HUES64 (cell line): ENCODE results near the gene CTNNA3.

ENCODE experiments used
- H3K27ac ChIP-seq: 2 replicates; pipeline ENCODE4 v1.7.0; 2013; ENCODE audit warnings: low read depth, low read length, inconsistent platforms
- H3K27me3 ChIP-seq: 2 replicates; pipeline ENCODE4 v1.6.1; 2013; ENCODE audit warnings: mild to moderate bottlenecking, low read length; ENCODE audit not compliant: insufficient read depth
- H3K36me3 ChIP-seq: 2 replicates; pipeline ENCODE4 v1.6.1; 2013; ENCODE audit warnings: mild to moderate bottlenecking, low read length; ENCODE audit not compliant: insufficient read depth
- H3K4me1 ChIP-seq: 2 replicates; pipeline ENCODE4 v1.6.1; 2013; ENCODE audit warnings: mild to moderate bottlenecking, low read length, moderate library complexity; ENCODE audit not compliant: insufficient read depth
- H3K4me3 ChIP-seq: 2 replicates; pipeline ENCODE4 v1.5.1; 2013; ENCODE audit warnings: mild to moderate bottlenecking, low read length, moderate library complexity
- H3K9ac ChIP-seq: 2 replicates; pipeline ENCODE4 v1.6.1; 2013; ENCODE audit warnings: mild to moderate bottlenecking, low read depth, low read length
- H3K9me3 ChIP-seq: 2 replicates; pipeline ENCODE4 v1.6.1; 2013; ENCODE audit warnings: low read depth, low read length; ENCODE audit not compliant: insufficient read depth
- WGBS: fragments of 150-250, 120-280 bp; methylation state at CpG from one replicate; pipeline ENCODE4 v1.1.7; 2013; ENCODE audit warnings: missing lambda C conversion rate; 5-methylcytosine and 5-hydroxymethylcytosine counted together

Gene CTNNA3

GRCh38 chr10:67011480-67011879, 684.5 kb downstream of the CTNNA3 start:
- Histone ChIP-seq H3K4me1 (no peaks in the 10 kb centered on the region), H3K36me3 (no peaks in the 10 kb centered on the region), H3K27ac (no peak overlapping the region), H3K4me3 (no peak overlapping the region), H3K9ac (no peak overlapping the region), H3K27me3 (no peaks in the 10 kb centered on the region), H3K9me3 (no peaks in the 10 kb centered on the region)
- WGBS: no CpG with 5 or more reads among the region's 1 CpG

- Histone ChIP-seq H3K27ac (no peak overlapping the region), H3K4me3 (no peak overlapping the region), H3K4me1 (no peaks in the 10 kb centered on the region), H3K9me3 (no peaks in the 10 kb centered on the region), H3K27me3 (no peaks in the 10 kb centered on the region), H3K9ac (no peak overlapping the region), H3K36me3 (no peaks in the 10 kb centered on the region)
- WGBS: 89% methylated on average over 1 of the region's 1 CpG
These were observed 690.0 kb downstream of the CTNNA3 start for GRCh38 chr10:67005981-67006380.

- H3K27ac ChIP-seq: no peak overlapping the region
- no CpG with 5 or more reads among the region's 2 CpGs for WGBS
- no peak overlapping the region for H3K4me3 ChIP-seq
- no peak overlapping the region for H3K9ac ChIP-seq
- H3K36me3 ChIP-seq: no peaks in the 10 kb centered on the region
- no peaks in the 10 kb centered on the region for H3K27me3 ChIP-seq
- no peaks in the 10 kb centered on the region for H3K9me3 ChIP-seq
- H3K4me1 ChIP-seq: no peaks in the 10 kb centered on the region
These were observed 691.3 kb downstream of the CTNNA3 start for GRCh38 chr10:67004690-67005089.

GRCh38 chr10:66999762-67000545, 696.0 kb downstream of the CTNNA3 start:
- WGBS: 100% methylated on average over 3 of the region's 3 CpGs
- Histone ChIP-seq H3K9ac (no peak overlapping the region), H3K27ac (no peak overlapping the region)

GRCh38 chr10:66996996-66997395, 699.0 kb downstream of the CTNNA3 start:
- no peaks in the 10 kb centered on the region for H3K36me3 ChIP-seq
- WGBS: 92% methylated on average over 1 of the region's 1 CpG
- no peak overlapping the region for H3K9ac ChIP-seq
- no peak overlapping the region for H3K4me3 ChIP-seq
- no peaks in the 10 kb centered on the region for H3K9me3 ChIP-seq
- H3K27ac ChIP-seq: no peak overlapping the region
- no peaks in the 10 kb centered on the region for H3K27me3 ChIP-seq
- no peaks in the 10 kb centered on the region for H3K4me1 ChIP-seq

More at GRCh38 chr10:66999762-67000545, 696.0 kb downstream of the CTNNA3 start:
- Histone ChIP-seq H3K27me3 (no peaks in the 10 kb centered on the region), H3K9me3 (no peaks in the 10 kb centered on the region), H3K4me3 (no peak overlapping the region), H3K4me1 (no peaks in the 10 kb centered on the region), H3K36me3 (no peaks in the 10 kb centered on the region)

- Histone ChIP-seq H3K36me3 (no peaks in the 10 kb centered on the region), H3K27me3 (no peaks in the 10 kb centered on the region), H3K4me1 (no peaks in the 10 kb centered on the region), H3K9me3 (no peaks in the 10 kb centered on the region), H3K4me3 (no peak overlapping the region), H3K27ac (no peak overlapping the region), H3K9ac (no peak overlapping the region)
- no CpG with 5 or more reads among the region's 1 CpG for WGBS
These were observed 705.7 kb downstream of the CTNNA3 start for GRCh38 chr10:66990143-66990830.

GRCh38 chr10:66983475-66983818, 712.5 kb downstream of the CTNNA3 start:
- H3K4me3 ChIP-seq: no peak overlapping the region

GRCh38 chr10:66982792-66983474, 713.1 kb downstream of the CTNNA3 start:
- no peak overlapping the region for H3K9ac ChIP-seq
- H3K36me3 ChIP-seq: no peaks in the 10 kb centered on the region
- H3K27me3 ChIP-seq: no peaks in the 10 kb centered on the region
- no peaks in the 10 kb centered on the region for H3K9me3 ChIP-seq
- no peaks in the 10 kb centered on the region for H3K4me1 ChIP-seq
- no peak overlapping the region for H3K4me3 ChIP-seq
- 87% methylated on average over 6 of the region's 6 CpGs for WGBS
- no peak overlapping the region for H3K27ac ChIP-seq

More at GRCh38 chr10:66983475-66983818, 712.5 kb downstream of the CTNNA3 start:
- Histone ChIP-seq H3K9me3 (no peaks in the 10 kb centered on the region), H3K9ac (no peak overlapping the region), H3K27ac (no peak overlapping the region), H3K27me3 (no peaks in the 10 kb centered on the region), H3K36me3 (no peaks in the 10 kb centered on the region), H3K4me1 (no peaks in the 10 kb centered on the region)

- 94% methylated on average over 1 of the region's 1 CpG for WGBS
- Histone ChIP-seq H3K27me3 (no peaks in the 10 kb centered on the region), H3K9ac (no peak overlapping the region), H3K27ac (no peak overlapping the region), H3K4me1 (no peaks in the 10 kb centered on the region), H3K36me3 (no peaks in the 10 kb centered on the region), H3K9me3 (no peaks in the 10 kb centered on the region), H3K4me3 (no peak overlapping the region)
These were observed 714.0 kb downstream of the CTNNA3 start for GRCh38 chr10:66982053-66982420.

GRCh38 chr10:66981361-66982052, 714.5 kb downstream of the CTNNA3 start:
- Histone ChIP-seq H3K9ac (no peak overlapping the region), H3K27me3 (no peaks in the 10 kb centered on the region), H3K4me1 (no peaks in the 10 kb centered on the region), H3K27ac (no peak overlapping the region), H3K4me3 (no peak overlapping the region), H3K36me3 (no peaks in the 10 kb centered on the region), H3K9me3 (no peaks in the 10 kb centered on the region)
- 96% methylated on average over 3 of the region's 3 CpGs for WGBS
